ENCODE data around the gene SHROOM2.

- TF ChIP-seq, protein P1, sequence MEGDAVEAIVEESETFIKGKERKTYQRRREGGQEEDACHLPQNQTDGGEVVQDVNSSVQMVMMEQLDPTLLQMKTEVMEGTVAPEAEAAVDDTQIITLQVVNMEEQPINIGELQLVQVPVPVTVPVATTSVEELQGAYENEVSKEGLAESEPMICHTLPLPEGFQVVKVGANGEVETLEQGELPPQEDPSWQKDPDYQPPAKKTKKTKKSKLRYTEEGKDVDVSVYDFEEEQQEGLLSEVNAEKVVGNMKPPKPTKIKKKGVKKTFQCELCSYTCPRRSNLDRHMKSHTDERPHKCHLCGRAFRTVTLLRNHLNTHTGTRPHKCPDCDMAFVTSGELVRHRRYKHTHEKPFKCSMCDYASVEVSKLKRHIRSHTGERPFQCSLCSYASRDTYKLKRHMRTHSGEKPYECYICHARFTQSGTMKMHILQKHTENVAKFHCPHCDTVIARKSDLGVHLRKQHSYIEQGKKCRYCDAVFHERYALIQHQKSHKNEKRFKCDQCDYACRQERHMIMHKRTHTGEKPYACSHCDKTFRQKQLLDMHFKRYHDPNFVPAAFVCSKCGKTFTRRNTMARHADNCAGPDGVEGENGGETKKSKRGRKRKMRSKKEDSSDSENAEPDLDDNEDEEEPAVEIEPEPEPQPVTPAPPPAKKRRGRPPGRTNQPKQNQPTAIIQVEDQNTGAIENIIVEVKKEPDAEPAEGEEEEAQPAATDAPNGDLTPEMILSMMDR (IDR thresholded peaks at IDR 0.05; ENCODE audit: insufficient read depth, low read length) = no peak
- no peak for TF ChIP-seq POLR2AphosphoS5 (IDR thresholded peaks at IDR 0.05; ENCODE audit: low read depth)
- TF ChIP-seq, protein P2, sequence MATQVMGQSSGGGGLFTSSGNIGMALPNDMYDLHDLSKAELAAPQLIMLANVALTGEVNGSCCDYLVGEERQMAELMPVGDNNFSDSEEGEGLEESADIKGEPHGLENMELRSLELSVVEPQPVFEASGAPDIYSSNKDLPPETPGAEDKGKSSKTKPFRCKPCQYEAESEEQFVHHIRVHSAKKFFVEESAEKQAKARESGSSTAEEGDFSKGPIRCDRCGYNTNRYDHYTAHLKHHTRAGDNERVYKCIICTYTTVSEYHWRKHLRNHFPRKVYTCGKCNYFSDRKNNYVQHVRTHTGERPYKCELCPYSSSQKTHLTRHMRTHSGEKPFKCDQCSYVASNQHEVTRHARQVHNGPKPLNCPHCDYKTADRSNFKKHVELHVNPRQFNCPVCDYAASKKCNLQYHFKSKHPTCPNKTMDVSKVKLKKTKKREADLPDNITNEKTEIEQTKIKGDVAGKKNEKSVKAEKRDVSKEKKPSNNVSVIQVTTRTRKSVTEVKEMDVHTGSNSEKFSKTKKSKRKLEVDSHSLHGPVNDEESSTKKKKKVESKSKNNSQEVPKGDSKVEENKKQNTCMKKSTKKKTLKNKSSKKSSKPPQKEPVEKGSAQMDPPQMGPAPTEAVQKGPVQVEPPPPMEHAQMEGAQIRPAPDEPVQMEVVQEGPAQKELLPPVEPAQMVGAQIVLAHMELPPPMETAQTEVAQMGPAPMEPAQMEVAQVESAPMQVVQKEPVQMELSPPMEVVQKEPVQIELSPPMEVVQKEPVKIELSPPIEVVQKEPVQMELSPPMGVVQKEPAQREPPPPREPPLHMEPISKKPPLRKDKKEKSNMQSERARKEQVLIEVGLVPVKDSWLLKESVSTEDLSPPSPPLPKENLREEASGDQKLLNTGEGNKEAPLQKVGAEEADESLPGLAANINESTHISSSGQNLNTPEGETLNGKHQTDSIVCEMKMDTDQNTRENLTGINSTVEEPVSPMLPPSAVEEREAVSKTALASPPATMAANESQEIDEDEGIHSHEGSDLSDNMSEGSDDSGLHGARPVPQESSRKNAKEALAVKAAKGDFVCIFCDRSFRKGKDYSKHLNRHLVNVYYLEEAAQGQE (IDR thresholded peaks at IDR 0.05; ENCODE audit: insufficient replicate concordance, low read depth) = no peak
- TF ChIP-seq GABPA (IDR thresholded peaks at IDR 0.05; ENCODE audit: low read depth) = no peak
Observed at GRCh38 chrX:9887659-9888297, 101.5 kb downstream of the SHROOM2 start.

Measured in HL-60 (cell line).